CD4-positive, alpha-beta T cell treated with Interleukin-4 for 1 hour (primary cell): ENCODE measurements around the gene L3HYPDH.
"Not testable (repeated sequence)": the region's sequence is repeated elsewhere in the genome, so short reads cannot be mapped to it uniquely, and the experiment has no call there.

ENCODE experiments used
- DNase-seq, 2 donors: peaks; one replicate each; pipeline ENCODE4 v3.0.0-alpha.2; 2020 to 2022

L3HYPDH gene

GRCh38 chr14:59475709-59476108 lies 8.5 kb downstream of the L3HYPDH start:
- no peak for DNase-seq

GRCh38 chr14:59474172-59474571 lies 10.0 kb downstream of the L3HYPDH start:
- DNase-seq, result no peak

GRCh38 chr14:59465316-59466135 lies 18.7 kb downstream of the L3HYPDH start, which contains the start of gene GPR135:
Gene GPR135 (minus strand): TSS chr14:59465380. CDS start chr14:59465226, 154 bp downstream.
- peak; percentile 44 to 46 for DNase-seq

- DNase-seq, result peak; percentile 45 to 52
These were observed 19.5 kb downstream of the L3HYPDH start for GRCh38 chr14:59464486-59465315.

GRCh38 chr14:59463787-59464485 lies 20.3 kb downstream of the L3HYPDH start:
- peak in 1 of 2 donors; percentile 6 for DNase-seq

GRCh38 chr14:59461891-59462290 lies 22.3 kb downstream of the L3HYPDH start:
- DNase-seq, result no peak

GRCh38 chr14:59460378-59460777 lies 23.8 kb downstream of the L3HYPDH start:
- no peak for DNase-seq

- no peak for DNase-seq
These were observed 25.7 kb downstream of the L3HYPDH start for GRCh38 chr14:59458486-59458885.

- no peak for DNase-seq
These were observed 28.8 kb downstream of the L3HYPDH start for GRCh38 chr14:59455411-59455810.

- no peak for DNase-seq
These were observed 30.1 kb downstream of the L3HYPDH start for GRCh38 chr14:59454139-59454538.

GRCh38 chr14:59451849-59452248 lies 32.4 kb downstream of the L3HYPDH start:
- DNase-seq, result no peak

- no peak for DNase-seq
These were observed 33.5 kb downstream of the L3HYPDH start for GRCh38 chr14:59450716-59451115.

- not testable (repeated sequence) for DNase-seq
These were observed 35.5 kb downstream of the L3HYPDH start for GRCh38 chr14:59448673-59449072.

- DNase-seq, result no peak
These were observed 44.8 kb downstream of the L3HYPDH start for GRCh38 chr14:59439256-59439965.

GRCh38 chr14:59438195-59438647 lies 46.0 kb downstream of the L3HYPDH start:
- DNase-seq, result no peak

- no peak for DNase-seq
These were observed 48.2 kb downstream of the L3HYPDH start for GRCh38 chr14:59435987-59436386.

GRCh38 chr14:59435101-59435500 lies 49.1 kb downstream of the L3HYPDH start:
- no peak for DNase-seq

GRCh38 chr14:59429790-59430189 lies 54.4 kb downstream of the L3HYPDH start:
- DNase-seq, result no peak

GRCh38 chr14:59428581-59429012 lies 55.6 kb downstream of the L3HYPDH start:
- DNase-seq, result no peak

GRCh38 chr14:59427653-59428580 lies 56.3 kb downstream of the L3HYPDH start:
- DNase-seq, result no peak

GRCh38 chr14:59425322-59425935 lies 58.8 kb downstream of the L3HYPDH start:
- DNase-seq, result no peak
